GM23248 (cell line): Measurements from ENCODE around the gene GALNT10. TPM values are rescaled to one million over a fixed set of nuclear protein-coding genes. Genes with fewer than 3 reads are reported as not detected.

Experiments
- DNase-seq: peaks from one replicate; pipeline ENCODE4 v3.0.0-alpha.2; 2015
- H2AFZ ChIP-seq: fragments of 200-600 bp; sonication (generic); 2 replicates; pipeline ENCODE4 v1.6.1; 2016; ENCODE audit warnings: antibody characterized with exemption
- H3F3A ChIP-seq: fragments of 200-600 bp; sonication (generic); 2 replicates; pipeline ENCODE4 v1.6.1; 2016; ENCODE audit warnings: mild to moderate bottlenecking, antibody characterized with exemption, mixed run types; ENCODE audit not compliant: insufficient read depth
- H3K27ac ChIP-seq: fragments of 200-600 bp; sonication (generic); 2 replicates; pipeline ENCODE4 v1.5.1; 2016; ENCODE audit warnings: mild to moderate bottlenecking
- H3K27me3 ChIP-seq: fragments of 200-600 bp; sonication (generic); replicated peaks from 2 replicates; pipeline ENCODE4 v1.6.1; 2016; ENCODE audit warnings: mild to moderate bottlenecking; ENCODE audit not compliant: insufficient read depth
- H3K36me3 ChIP-seq: fragments of 200-600 bp; sonication (generic); 2 replicates; pipeline ENCODE4 v1.6.1; 2016; ENCODE audit warnings: low read depth, mild to moderate bottlenecking
- H3K4me1 ChIP-seq: fragments of 200-600 bp; sonication (generic); 2 replicates; pipeline ENCODE4 v1.6.1; 2016; ENCODE audit warnings: mild to moderate bottlenecking; ENCODE audit not compliant: insufficient read depth
- H3K4me2 ChIP-seq: fragments of 200-600 bp; sonication (generic); one replicate; pipeline ENCODE4 v1.6.1; 2016; ENCODE audit warnings: mild to moderate bottlenecking; ENCODE audit not compliant: unreplicated experiment
- H3K4me3 ChIP-seq: fragments of 200-600 bp; sonication (generic); 2 replicates; pipeline ENCODE4 v1.5.1; 2016; ENCODE audit warnings: mild to moderate bottlenecking
- H3K79me2 ChIP-seq: fragments of 200-600 bp; sonication (generic); 2 replicates; pipeline ENCODE4 v1.6.1; 2016; ENCODE audit warnings: mild to moderate bottlenecking; ENCODE audit not compliant: insufficient read depth
- H3K9ac ChIP-seq: fragments of 200-600 bp; sonication (generic); 2 replicates; pipeline ENCODE4 v1.6.1; 2016; ENCODE audit warnings: mild to moderate bottlenecking
- H3K9me2 ChIP-seq: fragments of 200-600 bp; sonication (generic); 2 replicates; pipeline ENCODE4 v1.6.1; 2016; ENCODE audit warnings: mixed run types, mild to moderate bottlenecking, moderate library complexity; ENCODE audit not compliant: insufficient read depth
- H3K9me3 ChIP-seq: fragments of 200-600 bp; sonication (generic); one replicate; pipeline ENCODE4 v1.6.1; 2017; ENCODE audit warnings: low read depth
- H4K20me1 ChIP-seq: fragments of 200-600 bp; sonication (generic); 2 replicates; pipeline ENCODE4 v1.6.0; 2016; ENCODE audit not compliant: insufficient read depth
- EZH2 ChIP-seq: fragments of 200-600 bp; sonication (generic); IDR thresholded peaks from 2 replicates; pipeline ENCODE4 v1.6.1; 2018; ENCODE audit warnings: antibody characterized with exemption, mild to moderate bottlenecking; ENCODE audit not compliant: insufficient read depth, poor library complexity, severe bottlenecking
- EZH2phosphoT487 ChIP-seq: fragments of 200-600 bp; sonication (generic); IDR thresholded peaks from 2 replicates; pipeline ENCODE4 v1.6.1; 2018; ENCODE audit warnings: antibody characterized with exemption, moderate library complexity, mild to moderate bottlenecking, low read depth; ENCODE audit not compliant: insufficient read depth
- WGBS, 2 experiments: methylation state at CpG; one replicate each; pipeline ENCODE4 v1.1.6; 2015 to 2017; ENCODE audit warnings: low lambda C conversion rate in 2 of 2, low coverage in 1 of 2; ENCODE audit errors: missing lambda C conversion rate in 2 of 2; 5-methylcytosine and 5-hydroxymethylcytosine counted together
- in situ Hi-C: fragments of 300-500 bp; cut with MboI; formaldehyde crosslinking; loops from 2 replicates; pipeline ENCODE4 v1.15.0; 2020
- polyA plus RNA-seq: library from polyadenylated mRNA; unstranded; fragments of >200 nt; fragmentation: Nextera tagmentation; extraction: Ambion mirVana; gene quantifications from 2 replicates; pipeline ENCODE4 v1.2.1, GENCODE V29; 2016
- total RNA-seq: library from RNA; depleted of rRNA; stranded (reverse); fragments of >200 nt; shearing (Covaris generic); gene quantifications from 2 replicates; pipeline ENCODE4 v1.2.3, GENCODE V29; 2014

GALNT10 gene
- total and polyA plus RNA-seq, 2 experiments from 2014 or later, result 23.3 to 67.9 TPM

DNA sequence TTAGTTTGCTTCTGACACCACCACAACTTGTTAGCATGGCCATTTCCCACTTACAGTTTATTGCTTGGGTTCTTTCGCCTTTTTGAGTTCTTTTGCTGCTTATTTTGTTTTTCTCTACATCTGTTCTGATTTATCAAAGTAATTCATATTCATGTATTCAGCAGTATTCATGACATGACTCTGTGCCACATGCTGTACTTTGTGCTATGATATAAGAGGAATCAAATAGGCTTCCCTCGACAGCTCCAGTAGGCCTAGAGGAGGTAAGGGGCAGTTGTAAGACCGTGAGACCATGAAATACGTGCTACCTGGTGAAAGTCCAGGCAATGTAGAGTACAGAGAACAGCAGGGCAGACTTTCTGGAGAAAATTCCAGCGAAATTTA, 144.5 kb downstream of the GALNT10 start:
- Histone ChIP-seq H3K79me2 (no peaks in the 10 kb centered on the region), H3K4me3 (no peak overlapping the region), H3F3A (no peaks in the 10 kb centered on the region), H3K9me3 (no peaks in the 10 kb centered on the region), H3K9me2 (no peaks in the 10 kb centered on the region), H3K9ac (no peak overlapping the region), H4K20me1 (no peaks in the 10 kb centered on the region), H3K4me1 (no peaks in the 10 kb centered on the region), H3K36me3 (peaks cover 29% of the 10 kb centered on the region; the same call in 1 of the 2 replicates), H3K4me2 (no peak overlapping the region), H3K27ac (no peak overlapping the region), H2AFZ (no peak overlapping the region), H3K27me3 (no peaks in the 10 kb centered on the region)
- DNase-seq, result no peak
- in situ Hi-C loops, result no loop called here
- WGBS, 2 experiments, result 79 to 80% methylated on average over 5 of the region's 5 CpGs
- no peak for TF ChIP-seq EZH2phosphoT487
- TF ChIP-seq EZH2, result no peak

DNA sequence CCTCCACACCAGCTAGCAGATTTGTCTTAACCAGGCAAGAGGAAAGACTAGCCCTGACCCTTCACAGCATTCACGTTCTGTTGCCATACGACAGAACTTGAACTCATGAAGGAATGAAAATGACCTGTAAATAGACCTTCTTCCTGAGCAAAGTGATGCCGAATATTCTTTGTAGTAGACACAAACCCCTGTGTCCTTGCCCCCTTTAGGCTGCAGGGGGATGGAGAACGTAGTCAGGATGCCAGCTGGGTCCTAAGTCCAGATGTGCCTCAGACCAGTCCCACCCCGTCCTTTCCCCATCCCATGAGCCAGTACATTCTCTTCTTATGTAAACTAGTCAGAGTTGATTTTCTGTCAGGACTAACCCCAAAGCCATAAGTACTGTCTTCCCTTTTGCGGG, 151.1 kb downstream of the GALNT10 start:
- Histone ChIP-seq H3K9me3 (no peaks in the 10 kb centered on the region), H3K9ac (no peak overlapping the region), H3K27ac (no peak overlapping the region), H3K36me3 (peaks cover 7% of the 10 kb centered on the region; the same call in 1 of the 2 replicates), H3K4me3 (no peak overlapping the region), H3K4me1 (no peaks in the 10 kb centered on the region), H3K27me3 (no peaks in the 10 kb centered on the region), H4K20me1 (no peaks in the 10 kb centered on the region), H3K4me2 (no peak overlapping the region), H3K79me2 (peaks cover 9% of the 10 kb centered on the region; the same call in 1 of the 2 replicates), H3F3A (no peaks in the 10 kb centered on the region; the same call in 1 of the 2 replicates), H3K9me2 (no peaks in the 10 kb centered on the region), H2AFZ (no peak overlapping the region)
- no peak for DNase-seq
- in situ Hi-C loops, result no loop called here
- WGBS, 2 experiments, result 81 to 84% methylated on average over 6 of the region's 6 CpGs
- TF ChIP-seq EZH2phosphoT487 (no peak), EZH2 (no peak)

GRCh38 chr5:154342211-154342610, 151.7 kb downstream of the GALNT10 start:
- H3K9ac ChIP-seq, result no peak overlapping the region
- no peak overlapping the region for H2AFZ ChIP-seq
- no peaks in the 10 kb centered on the region; the same call in 1 of the 2 replicates for H3F3A ChIP-seq
- no peak for DNase-seq
- H3K27ac ChIP-seq, result no peak overlapping the region
- no peaks in the 10 kb centered on the region for H3K9me3 ChIP-seq
- no peak overlapping the region for H3K4me2 ChIP-seq
- H3K79me2 ChIP-seq, result peaks cover 9% of the 10 kb centered on the region; the same call in 1 of the 2 replicates
- H3K9me2 ChIP-seq, result no peaks in the 10 kb centered on the region
- H3K4me1 ChIP-seq, result no peaks in the 10 kb centered on the region
- TF ChIP-seq EZH2phosphoT487, result no peak
- TF ChIP-seq EZH2, result no peak
- in situ Hi-C loops, result no loop called here
- H3K36me3 ChIP-seq, result peaks cover under 1% of the 10 kb centered on the region; the same call in 1 of the 2 replicates
- H3K27me3 ChIP-seq, result no peaks in the 10 kb centered on the region
- no peak overlapping the region for H3K4me3 ChIP-seq
- 95 to 96% methylated on average over 7 of the region's 7 CpGs for WGBS, 2 experiments
- H4K20me1 ChIP-seq, result no peaks in the 10 kb centered on the region

GRCh38 chr5:154342963-154343362, 152.4 kb downstream of the GALNT10 start:
- in situ Hi-C loops, result no loop called here
- H3F3A ChIP-seq, result no peaks in the 10 kb centered on the region; the same call in 1 of the 2 replicates
- H2AFZ ChIP-seq, result no peak overlapping the region
- H3K9me3 ChIP-seq, result no peaks in the 10 kb centered on the region
- DNase-seq, result no peak
- H3K27me3 ChIP-seq, result no peaks in the 10 kb centered on the region
- H3K4me1 ChIP-seq, result no peaks in the 10 kb centered on the region
- no peaks in the 10 kb centered on the region for H3K9me2 ChIP-seq
- no peak overlapping the region for H3K4me2 ChIP-seq
- H3K9ac ChIP-seq, result no peak overlapping the region
- no peak for TF ChIP-seq EZH2
- no peak for TF ChIP-seq EZH2phosphoT487
- 88 to 92% methylated on average over 4 of the region's 4 CpGs for WGBS, 2 experiments
- peaks cover 9% of the 10 kb centered on the region; the same call in 1 of the 2 replicates for H3K79me2 ChIP-seq
- H3K36me3 ChIP-seq, result no peaks in the 10 kb centered on the region
- H3K27ac ChIP-seq, result no peak overlapping the region
- no peak overlapping the region for H3K4me3 ChIP-seq
- H4K20me1 ChIP-seq, result no peaks in the 10 kb centered on the region
